SKM-1 treated with dmso at 0.1 percent for 144 hours (cell line): ENCODE data around the gene NR1D2.

Source experiments
- DNase-seq: peaks from one replicate; lab custom pipeline; 2025; ENCODE audit not compliant: unreplicated experiment; lab: John Stamatoyannopoulos, UW

The NR1D2 gene

DNA sequence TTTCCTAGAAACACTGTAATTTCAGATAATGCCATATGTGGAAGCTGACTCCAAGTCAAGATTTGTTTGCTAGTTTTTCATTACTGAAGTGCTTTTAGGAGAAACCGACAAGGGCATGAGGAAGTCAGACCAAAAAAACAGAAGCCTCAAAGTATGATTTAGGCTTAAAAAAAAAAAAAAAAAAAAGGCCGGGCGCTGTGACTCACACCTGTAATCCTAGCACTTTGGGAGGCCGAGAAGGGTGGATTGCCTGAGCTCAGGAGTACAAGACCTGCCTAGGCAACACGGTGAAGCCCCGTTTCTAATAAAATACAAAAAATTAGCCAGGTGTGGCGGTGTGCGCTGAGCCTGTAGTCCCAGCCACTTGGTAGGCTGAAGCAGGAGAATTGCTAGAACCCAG is 16.6 kb upstream of the NR1D2 start:
- DNase-seq, result no peak

DNA sequence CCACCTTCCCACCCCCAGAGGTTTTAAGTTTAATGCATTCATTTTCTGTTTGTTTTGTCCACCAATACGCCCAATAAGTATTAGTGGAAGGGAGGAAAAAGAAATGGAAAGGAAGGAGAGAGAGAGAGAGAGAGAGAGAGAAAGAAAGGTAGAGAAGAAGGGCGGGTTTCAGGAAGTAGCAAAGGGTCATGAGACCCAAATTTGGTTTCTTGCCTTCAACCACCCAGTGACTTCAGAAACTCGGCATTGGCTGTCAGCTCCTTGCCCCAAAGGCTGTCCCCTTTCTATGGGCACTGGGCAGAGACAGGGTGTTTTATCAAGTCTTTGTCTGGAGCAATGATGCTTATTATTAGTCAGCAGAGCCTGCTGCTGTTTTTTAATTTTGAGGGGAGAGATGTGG is 13.5 kb upstream of the NR1D2 start:
- no peak for DNase-seq

DNA sequence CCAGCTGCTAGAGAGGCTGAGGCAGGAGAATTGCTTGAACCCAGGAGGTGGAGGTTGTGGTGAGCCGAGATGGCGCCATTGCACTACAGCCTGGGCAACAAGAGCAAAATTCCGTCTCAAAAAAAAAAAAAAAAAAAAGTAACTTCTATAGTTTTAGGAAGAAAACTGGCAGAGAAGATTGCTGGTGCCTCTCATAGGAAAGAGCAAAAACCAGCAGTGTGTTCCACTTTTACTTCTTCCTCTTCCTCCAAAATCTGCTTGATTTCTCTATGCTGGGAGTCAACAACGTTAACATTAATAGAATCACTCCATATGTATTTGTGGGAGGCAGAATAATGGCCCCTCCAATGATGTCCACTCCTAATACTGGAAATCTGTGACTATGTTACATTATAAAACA is 12.5 kb upstream of the NR1D2 start:
- DNase-seq, result no peak

DNA sequence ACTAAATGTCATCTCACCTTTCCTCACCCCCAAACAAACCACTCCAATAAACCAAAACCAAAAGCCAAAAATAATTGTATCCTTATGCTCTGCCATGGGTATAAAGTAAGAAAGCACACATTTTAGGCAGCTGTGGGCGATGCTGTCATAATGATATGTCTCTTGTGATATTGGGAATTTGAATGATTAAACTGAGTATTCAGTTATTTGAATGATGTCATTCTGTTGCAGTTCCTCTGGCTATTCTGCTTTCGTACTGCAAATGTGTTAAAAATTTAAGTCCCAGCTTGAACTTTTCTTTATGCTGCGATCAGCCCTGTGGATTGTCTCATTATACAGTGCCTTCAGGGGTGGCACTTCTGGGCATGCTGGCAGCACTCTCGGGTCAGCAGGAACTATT is 10.8 kb upstream of the NR1D2 start:
- no peak for DNase-seq

DNA sequence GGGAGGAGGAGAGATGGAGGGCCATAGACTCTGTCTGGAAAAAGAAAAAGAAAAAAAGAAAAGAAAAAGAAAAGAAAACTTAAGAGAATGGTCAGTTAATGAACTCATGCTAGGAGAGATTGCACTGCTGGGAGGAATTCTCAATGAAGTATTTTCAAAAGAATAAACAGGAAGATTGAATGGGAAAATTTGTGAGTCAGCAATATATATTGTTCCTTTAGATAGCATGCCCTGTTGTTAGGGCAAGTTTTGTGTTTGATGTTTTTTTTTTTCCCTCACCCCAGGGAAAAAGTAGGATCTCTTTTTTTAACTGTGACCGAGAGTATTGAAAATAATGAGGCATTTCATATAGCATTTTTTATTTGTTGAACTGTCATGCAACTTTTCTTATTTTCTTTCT is 7.8 kb upstream of the NR1D2 start:
- no peak for DNase-seq

DNA sequence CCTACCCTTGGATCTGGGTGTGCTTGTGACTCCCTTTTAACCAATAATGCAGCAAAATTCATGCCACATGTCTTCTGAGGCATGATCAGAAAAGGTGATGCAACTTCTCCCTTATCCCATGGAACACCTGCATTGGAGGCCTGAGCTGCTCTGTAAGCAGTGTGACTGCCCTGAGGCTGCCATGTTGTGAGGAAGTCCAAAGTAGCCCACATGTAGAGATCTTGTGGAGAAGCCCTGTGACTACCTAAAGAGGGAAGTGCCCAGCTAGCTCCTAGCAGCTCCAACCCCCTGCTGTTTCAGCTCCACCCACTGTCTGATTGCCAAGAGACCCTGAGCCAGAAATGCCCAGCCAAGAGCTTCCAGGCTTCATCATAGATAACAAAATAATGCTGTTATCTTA is 6.4 kb upstream of the NR1D2 start:
- no peak for DNase-seq

DNA sequence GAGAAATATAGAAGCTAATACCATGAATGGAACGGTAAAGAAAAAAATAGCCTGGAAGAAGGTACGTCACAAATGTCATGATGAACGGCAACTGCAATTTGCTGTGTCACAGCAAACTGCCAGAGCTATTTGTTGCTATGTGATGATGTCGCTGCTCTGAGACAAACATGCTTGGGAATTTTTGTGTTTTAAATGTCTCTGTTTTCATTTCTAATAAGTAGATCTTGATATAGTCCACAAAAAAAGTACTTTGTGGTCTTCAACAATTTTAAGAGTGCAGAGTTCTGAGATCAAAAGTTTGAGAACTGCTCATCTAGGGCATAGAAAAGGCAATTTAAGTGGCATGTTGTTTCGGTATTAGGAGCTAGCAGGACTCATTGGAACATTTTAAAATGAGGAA is 4.3 kb upstream of the NR1D2 start:
- DNase-seq, result no peak

DNA sequence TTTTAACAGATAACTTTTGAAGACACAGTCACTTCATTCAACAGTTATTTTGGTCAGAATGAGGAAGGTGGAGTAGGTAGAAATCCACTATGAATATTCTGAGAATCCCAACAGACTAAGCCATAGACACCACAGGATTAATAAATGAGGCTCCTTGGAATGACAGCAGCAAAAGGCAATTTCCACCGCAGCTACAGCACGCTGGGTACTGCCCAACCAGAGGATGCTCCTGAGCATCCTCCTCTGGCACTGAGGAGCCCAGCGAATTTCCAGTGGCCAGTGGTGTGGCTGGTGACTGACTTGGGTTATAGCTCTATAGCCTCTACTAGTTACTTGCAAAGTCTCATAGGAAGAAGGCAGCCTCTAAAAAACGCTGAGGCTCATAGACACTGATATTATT is 3.6 kb upstream of the NR1D2 start:
- no peak for DNase-seq

DNA sequence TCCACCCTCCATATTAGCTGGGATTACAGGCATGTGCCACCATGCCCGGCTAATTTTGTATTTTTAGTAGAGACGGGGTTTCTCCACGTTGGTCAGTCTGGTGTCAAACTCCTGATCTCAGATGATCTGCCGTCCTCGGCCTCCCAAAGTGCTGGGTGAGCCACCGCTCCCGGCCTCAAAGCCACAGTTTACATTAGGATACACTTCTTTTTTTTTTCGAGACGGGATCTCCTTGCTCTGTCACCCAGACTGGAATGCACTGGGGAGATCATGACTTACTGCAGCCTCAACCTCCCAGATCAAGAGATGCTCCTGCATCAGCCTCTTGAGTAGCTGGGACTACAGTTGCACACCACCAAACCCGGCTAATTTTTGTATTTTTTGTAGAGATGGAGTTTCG is 2.5 kb upstream of the NR1D2 start:
- DNase-seq, result no peak

DNA sequence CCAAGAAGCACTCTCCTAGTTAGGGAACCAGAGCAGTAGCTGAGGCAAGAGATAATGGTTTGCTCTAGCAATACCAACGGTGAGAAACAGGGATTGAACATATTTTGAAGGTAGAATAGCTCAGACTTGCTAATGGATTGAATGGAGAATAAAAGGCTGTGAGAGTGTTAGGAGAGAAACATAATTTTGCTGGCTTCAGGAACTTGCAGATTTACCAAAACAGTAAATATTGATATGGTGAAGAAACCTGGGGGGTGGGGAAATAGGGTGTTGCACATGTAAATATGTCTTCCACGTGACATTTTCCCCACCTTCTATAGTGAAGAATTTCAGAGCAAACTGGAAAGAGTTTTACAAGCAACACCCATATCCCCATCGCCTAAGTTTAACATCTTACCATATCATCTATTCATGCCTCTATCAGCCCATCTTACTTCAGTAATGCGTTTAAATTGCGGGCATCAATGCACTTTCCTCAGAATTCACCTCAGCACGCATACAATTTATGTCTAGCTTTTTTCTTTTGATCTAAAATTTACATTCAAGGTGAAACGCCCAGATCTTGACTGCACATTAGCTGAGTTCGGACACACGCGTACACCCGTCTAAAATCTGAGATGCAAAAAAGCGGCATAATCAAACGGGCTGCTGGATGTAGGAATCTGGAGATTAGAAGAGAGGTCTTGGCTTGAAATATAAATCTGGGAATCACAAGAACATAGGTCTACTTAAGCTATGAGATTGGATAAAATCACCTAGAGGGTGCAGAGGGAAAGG is 891 bp upstream of the NR1D2 start:
- no peak for DNase-seq

DNA sequence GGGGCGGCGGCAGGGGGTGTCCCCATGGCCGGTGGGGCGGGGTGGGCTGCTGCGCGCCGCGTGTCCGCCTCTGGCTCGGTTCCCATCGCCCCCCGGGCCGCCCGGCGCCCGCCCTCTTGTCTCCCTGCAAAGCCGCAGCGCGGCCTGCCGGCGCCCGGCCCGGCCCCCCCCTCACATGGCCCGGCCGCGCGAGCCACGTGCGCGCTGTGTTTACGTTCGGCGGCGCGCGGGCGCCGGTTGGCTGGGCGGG is 502 bp downstream of the NR1D2 start:
- no peak for DNase-seq

DNA sequence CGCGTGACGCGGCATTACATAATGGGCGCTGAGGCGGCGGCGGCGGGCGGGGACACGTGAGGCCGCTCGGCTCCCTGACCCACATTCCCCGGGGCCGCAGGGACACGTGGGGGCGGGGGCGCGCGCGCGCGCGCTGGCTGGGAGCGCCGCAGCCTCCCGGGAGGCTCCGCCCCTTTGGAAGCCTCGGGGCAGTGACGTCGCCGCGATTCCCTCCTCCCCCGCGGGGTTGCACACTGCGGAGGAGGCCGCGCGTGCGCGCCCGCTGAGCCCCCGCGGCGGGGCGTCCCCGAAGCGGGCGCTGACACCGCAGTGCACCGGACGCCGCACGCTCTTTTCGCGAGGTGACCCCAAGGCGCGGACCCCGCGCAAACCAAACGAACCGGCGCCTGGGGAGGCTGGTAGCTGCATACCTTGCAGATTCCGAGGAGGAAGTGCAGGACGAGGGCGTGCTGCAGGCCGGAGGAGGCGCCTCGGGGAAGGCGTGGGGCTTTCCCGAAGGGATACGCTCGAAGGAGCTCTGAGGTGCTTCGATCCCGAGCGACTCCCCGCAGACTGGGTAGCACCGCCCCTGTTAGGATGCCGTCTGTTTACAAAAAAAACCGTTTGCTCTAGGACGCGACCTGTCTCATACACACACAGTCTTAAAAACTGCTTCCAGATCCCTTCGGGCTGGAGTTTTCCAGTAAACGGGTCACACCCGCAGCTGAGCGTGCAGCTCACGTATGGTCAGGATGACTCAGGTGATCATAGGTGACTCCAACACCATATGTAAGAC is 1.0 kb downstream of the NR1D2 start:
- DNase-seq, result peak; percentile 83

DNA sequence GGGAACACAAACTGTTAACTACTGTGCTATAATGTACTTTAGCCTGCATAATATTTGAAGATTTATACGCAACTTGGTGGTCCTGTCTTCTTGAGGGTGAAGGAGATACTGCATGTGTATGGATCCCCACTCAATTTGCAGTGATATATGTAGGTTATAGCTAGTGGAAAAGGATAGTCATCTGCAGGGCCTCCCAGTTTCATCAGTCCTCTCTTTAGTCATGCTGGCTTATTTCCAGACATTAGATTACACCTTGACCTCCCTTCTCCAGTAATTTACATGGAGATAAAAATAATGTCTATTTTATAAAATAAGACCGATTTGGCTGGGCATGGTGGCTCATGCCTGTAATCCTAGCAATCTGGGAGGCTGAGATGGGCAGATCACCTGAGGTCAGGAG is 3.7 kb downstream of the NR1D2 start:
- no peak for DNase-seq

DNA sequence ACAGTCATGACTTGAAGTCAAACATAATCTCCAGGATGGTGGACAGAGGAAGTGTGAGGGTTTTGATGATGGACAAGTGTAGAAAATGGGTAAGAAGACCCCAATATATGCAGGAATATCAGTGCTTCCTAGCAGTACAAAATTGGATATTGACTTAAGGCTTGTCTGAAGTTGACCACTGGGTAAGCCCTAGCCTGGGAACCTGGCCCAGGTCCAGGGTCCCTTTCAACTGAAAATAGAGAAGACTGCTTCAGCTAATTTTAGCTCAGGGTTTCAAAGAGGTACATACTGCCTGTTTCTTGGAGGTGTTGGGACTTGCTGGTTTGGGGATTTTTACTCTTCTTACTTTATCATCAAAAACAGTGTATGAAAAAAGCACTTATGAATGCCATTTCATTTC is 4.7 kb downstream of the NR1D2 start:
- DNase-seq, result no peak

DNA sequence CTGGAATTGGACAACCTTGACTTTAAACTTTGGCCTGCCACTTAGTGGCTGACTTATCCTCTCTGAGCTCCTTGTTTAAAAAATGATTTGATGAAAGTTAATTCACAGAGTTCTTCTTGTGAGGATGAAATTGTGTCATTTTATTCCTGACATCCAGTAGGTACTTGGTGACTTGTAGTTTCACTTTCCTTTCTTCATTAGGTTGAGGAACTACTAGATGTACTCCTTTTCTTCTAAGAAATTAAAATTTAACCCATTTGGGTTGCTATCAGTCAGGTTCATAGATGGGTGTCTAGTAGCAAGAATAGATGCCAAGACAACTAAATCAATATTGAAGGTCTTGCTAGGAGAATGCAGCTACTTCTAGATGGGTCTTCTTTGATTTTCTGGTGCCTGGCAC is 5.2 kb downstream of the NR1D2 start:
- DNase-seq, result no peak

DNA sequence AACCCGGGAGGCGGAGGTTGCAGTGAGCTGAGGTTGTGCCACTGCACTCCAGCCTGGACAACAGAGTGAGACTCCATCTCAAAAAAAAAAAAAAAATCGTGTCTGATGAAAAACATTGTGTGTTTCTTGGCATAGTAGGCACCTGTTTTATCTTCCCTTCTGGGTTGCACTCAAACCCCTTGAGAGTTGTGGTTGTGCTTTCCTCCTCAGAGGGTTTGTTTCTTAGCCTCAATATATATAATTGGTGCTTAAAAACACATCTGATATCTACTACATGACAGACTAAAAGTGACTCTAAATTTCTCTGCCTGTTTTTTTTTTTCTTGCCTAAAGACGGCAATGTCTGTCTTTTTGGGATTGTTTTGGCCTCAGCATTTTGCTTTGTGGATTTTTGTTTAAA is 7.6 kb downstream of the NR1D2 start:
- no peak for DNase-seq

DNA sequence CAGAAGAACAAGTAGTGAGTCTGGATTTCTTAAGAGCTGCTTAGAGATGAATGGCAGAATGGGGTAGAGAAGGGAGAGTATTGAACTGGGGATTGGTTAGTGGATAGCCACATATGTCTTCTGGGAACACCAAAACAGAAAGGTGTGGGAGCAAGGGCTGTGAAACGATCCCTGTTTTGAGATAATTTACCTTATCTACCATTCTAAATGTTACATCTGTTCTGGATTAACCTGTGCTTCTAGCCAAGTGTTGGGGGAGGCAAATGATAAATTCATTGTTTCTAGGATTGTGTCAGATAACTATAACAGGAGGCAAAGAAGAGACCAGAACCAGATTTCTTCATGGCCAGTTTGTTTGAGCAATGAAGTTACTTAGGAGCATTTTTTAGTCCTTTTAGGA is 8.4 kb downstream of the NR1D2 start:
- no peak for DNase-seq

DNA sequence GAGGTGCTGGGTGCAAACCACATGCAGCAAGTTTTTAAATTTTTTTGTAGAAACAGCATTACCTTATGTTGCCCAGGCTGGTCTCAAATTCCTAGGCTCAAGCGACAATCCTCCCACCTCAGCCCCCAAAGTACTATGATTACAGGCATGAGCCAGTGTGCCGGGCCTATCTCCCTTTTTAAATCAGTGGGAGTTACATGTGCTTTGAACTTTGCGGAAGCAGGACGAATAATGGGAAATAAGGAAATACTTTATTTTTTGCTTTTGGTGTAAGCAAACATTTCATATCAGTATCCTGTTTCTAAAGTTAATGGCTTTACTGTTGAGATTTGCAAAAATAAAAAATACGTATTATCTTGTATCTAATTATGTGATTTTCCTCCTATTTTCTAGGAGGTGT is 9.1 kb downstream of the NR1D2 start:
- no peak for DNase-seq

DNA sequence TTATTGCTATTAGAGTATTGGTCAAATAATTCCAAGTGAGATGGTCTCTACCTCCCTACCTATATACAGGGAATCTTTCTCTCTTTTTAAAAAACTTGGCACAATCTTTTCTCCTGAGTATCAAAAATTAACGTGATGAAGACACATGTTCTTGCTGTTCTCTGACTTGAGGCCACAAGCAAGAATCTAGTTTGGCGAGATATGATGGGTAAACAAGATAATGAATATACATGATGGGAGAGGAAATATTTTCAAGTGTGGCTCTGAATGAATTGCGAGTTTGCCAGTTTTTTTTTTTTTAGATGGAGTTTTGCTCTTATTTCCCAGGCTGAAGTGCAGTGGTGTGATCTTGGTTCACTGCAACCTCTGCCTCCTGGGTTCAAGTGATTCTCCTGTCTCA is 11.6 kb downstream of the NR1D2 start:
- no peak for DNase-seq

DNA sequence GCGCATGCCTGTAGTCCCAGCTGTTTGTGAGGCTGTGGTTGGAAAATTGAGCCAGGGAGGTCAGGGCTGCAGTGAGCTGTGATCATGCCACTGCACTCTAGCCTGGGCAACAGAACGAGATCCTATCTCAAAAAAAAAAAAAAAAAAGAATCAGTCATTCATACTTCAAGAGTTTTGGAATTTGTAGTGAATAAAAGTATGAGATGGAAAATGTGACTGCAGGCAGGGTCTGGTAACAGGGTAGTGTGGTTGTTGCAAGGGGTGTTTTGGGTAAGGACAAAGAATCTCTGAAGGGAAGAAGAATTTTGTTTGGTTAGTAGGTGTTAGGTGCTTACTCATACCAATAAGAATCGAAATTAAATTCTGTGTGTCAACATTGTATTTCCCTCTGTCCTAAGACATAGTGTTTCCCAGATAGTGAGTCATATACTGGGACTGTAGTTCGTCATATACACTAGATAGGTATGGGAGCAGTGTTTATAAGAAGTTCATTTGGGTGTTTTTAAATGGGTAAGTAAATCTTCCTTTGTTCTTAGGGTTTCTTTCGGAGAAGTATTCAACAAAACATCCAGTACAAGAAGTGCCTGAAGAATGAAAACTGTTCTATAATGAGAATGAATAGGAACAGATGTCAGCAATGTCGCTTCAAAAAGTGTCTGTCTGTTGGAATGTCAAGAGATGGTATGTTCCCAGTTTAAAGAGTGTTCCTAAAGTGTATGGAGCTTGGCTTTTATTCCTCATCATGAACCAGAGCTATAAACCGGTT is 14.2 kb downstream of the NR1D2 start:
- DNase-seq, result no peak

DNA sequence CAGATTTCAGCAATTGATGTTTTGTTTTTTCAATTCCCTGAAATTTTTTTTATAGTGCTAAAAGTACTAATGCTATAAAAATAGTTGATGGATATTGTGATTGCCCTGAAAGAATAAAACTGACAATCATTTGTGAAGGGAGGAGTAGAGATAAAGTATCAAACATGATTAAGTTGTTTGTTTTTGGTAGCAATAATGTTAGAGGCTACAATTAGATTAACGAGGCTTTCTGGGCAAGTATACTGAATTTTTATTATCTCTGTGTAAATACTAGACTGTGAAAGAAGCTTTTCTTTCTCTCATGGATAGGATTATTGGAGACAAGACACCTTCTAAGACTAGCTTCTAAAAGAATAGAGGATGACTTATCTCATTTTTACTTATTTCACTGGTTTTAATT is 15.6 kb downstream of the NR1D2 start:
- DNase-seq, result no peak

DNA sequence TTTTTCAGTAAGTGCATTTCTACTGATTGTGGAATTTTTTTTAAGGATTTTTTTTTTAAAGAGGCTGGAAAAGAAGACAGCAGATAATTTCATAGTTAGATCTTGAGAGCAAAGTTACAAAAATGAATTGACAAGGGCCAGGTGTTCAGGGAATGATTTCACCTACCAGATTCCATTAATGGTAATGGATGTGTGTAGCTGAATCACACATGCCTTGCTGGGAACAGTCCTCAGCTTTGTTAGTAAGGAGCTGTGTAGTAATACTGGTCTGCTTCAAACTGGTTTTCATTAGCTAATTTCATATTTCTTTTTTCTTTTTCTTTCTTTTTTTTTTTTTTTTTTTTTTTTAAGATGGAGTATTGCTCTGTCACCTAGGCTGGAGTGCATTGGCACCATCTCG is 16.0 kb downstream of the NR1D2 start:
- DNase-seq, result no peak
